GM12878 (cell line): ENCODE results near the gene PRODH.

Experiments used
- ATF7 ChIP-seq: fragments of 450-650 bp; IDR thresholded peaks from 2 replicates; pipeline ENCODE4 v1.6.1; 2016; ENCODE audit warnings: low read depth, mild to moderate bottlenecking
- CBX5 ChIP-seq: sonication (generic); IDR thresholded peaks from 2 replicates; pipeline ENCODE4 v1.6.1; 2016; ENCODE audit warnings: low read depth, moderate library complexity, mild to moderate bottlenecking, inconsistent platforms
- CTCF ChIP-seq, 3 experiments: IDR thresholded peaks in 2 of 3; conservative IDR thresholded peaks in 1 of 3; 2 replicates each; pipeline ENCODE4 v1.5.1; 2011; ENCODE audit warnings: low read depth in 3 of 3, low read length in 3 of 3, mild to moderate bottlenecking in 3 of 3, control low read depth in 2 of 3, moderate library complexity in 2 of 3, inconsistent platforms in 1 of 3, mixed read lengths in 1 of 3; ENCODE audit not compliant: control insufficient read depth in 2 of 3, insufficient read depth in 1 of 3; ENCODE audit errors: extremely low read depth in 1 of 3
- HCFC1 ChIP-seq: fragments of 150-350 bp; IDR thresholded peaks from 2 replicates; pipeline ENCODE4 v1.6.1; 2014; ENCODE audit warnings: low read length
- MEF2A ChIP-seq: IDR thresholded peaks from 2 replicates; pipeline ENCODE4 v1.6.1; 2011; ENCODE audit warnings: low read depth, mild to moderate bottlenecking, low read length, moderate library complexity; ENCODE audit not compliant: insufficient read depth
- MEF2B ChIP-seq: fragments of 450-650 bp; IDR thresholded peaks from 2 replicates; pipeline ENCODE4 v1.6.1; 2018; ENCODE audit warnings: mild to moderate bottlenecking, moderate library complexity; ENCODE audit not compliant: partially characterized antibody, poor library complexity, severe bottlenecking
- POLR2AphosphoS2 ChIP-seq: IDR thresholded peaks from 2 replicates; pipeline ENCODE4 v1.6.1; 2011; ENCODE audit warnings: low read depth, mild to moderate bottlenecking, low read length, improper control_type of control experiment, moderate library complexity
- TAF1 ChIP-seq: IDR thresholded peaks from 2 replicates; pipeline ENCODE4 v1.6.1; 2011; ENCODE audit warnings: mild to moderate bottlenecking, low read depth, low read length, borderline replicate concordance
- ZZZ3 ChIP-seq: IDR thresholded peaks from 2 replicates; pipeline ENCODE4 v1.6.1; 2011; ENCODE audit warnings: low read depth; ENCODE audit not compliant: control insufficient read depth, insufficient read length

DNA sequence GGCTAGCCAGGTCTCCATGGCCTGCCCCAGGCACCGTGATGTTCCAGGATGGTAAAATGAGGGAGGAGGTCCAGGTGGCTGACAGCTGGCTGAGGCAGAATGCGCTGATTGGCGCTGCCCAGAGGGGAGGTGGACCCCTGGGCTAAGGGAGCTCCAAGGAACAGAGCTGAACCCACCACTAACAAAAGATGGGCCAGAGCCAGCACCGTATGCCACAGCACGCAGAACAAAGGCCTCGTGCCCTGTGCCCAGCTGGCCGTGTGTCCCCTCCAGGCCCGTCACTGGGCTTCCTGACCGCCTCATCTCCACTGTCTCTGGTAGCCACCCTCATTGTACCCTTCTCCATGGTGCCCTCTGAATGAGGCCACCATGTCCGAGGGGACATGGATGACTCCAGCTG, 19.6 kb upstream of the PRODH start:
- TF ChIP-seq CTCF (IDR thresholded peaks at IDR 0.05 in 2 of 3, conservative IDR thresholded peaks at IDR 0.05 in 1 of 3; ENCODE audit: control insufficient read depth in 2 of 3, extremely low read depth in 1 of 3, insufficient read depth in 1 of 3, low read depth in 3 of 3, low read length in 3 of 3) (no peak), TAF1 (no peak), HCFC1 (no peak), CBX5 (no peak), ZZZ3 (no peak), MEF2A (no peak), ATF7 (no peak), POLR2AphosphoS2 (no peak), MEF2B (no peak)
